NCI-H1436 treated with DMSO at 0.1 percent for 48 hours (cell line): Measurements from ENCODE around the gene STT3B.

Experiments
- DNase-seq: peaks from one replicate; lab custom pipeline; 2025; lab: John Stamatoyannopoulos, UW

The STT3B gene

DNA sequence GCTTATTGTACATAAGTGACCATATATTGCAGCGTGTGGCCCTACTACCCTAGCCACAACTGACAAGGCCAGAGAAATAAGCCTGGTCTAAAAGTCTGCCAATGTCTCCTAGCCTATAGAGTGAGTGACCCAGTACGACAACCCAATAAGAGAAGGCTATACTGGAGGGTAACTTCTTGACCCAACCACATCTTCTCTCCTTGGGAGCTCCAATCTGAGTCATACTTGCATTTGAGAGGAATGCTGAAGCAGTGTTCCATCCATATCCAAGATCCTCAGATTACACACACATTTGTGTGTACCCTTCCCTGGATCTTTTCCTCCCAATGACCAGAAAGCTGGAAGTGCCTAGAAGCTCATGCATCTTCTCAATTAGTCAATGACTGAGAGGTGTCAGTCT lies 11.3 kb upstream of the STT3B start:
- no peak for DNase-seq

DNA sequence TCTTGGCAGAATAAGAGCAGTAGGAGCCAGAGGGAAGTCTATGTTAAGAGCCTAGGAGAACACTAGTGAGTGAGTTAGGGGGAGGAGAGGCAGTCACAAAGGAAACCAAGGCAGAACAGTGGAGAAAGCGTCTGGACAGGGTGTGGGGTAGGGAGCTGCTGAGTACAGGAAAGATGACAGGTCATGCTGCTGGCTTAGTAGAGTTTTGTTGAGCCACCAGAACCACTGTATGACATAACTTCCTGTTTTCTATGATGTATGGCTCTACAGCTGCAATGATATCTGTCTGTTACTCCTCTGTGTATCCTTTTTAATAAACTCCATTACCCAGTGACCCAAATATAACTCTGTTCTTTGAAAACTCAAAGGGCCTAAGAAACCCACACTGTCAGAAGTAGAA lies 10.6 kb upstream of the STT3B start:
- DNase-seq, result no peak

DNA sequence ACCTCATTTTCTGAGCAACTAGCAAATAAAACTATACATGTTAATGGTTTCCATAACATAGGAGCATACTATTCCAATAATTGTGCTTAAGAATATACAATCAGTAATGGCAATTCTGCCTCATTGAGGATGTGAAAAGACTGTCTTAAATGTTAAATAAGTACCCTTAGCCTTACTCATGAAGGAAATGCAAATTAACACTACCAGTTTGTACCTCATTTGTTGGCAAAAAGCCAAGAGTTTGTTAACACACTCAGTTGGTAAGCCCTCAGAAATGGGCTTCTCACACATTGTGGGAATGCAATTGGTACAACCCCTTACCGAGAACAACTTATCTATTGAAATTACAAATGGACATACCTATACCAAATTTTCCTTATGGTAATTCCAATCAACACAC lies 9.2 kb upstream of the STT3B start:
- DNase-seq, result no peak

DNA sequence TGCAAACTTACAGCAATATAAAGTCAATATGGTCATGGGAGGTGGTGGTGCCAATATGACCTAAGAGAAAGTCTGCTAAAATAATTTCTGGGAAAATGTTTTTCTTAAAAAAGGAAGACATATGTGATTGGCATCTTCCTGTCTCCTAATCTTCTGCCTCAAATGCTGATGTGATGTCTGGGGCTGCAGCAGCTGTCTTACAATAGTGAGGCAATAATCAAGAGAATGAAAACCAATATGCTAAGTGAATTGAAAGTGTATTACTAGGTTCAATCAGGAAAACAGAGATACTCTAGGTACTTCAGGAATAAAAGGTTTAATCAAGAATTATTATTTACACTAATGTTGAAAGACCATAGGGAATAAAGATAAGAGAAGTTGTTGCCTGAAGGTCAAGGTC lies 7.2 kb upstream of the STT3B start:
- no peak for DNase-seq

DNA sequence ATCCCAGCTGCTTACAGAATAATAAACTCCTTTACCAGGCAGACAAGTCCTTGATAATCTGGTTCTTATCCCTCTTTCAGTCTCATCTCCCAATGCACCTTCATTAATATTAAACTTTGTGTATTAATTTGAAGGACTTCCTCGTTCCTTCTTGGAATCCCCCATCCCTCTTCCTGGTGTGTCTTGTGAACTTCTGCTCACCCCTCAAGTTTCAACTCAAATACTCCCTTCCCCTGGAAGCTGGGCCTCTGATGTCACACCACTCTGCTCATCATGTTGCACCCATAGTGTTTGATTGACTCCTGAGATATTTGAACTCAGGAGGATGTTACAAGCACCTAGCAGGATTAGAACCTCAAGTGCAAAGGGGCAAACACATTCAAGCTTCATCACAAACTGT lies 3.3 kb upstream of the STT3B start:
- DNase-seq, result no peak

DNA sequence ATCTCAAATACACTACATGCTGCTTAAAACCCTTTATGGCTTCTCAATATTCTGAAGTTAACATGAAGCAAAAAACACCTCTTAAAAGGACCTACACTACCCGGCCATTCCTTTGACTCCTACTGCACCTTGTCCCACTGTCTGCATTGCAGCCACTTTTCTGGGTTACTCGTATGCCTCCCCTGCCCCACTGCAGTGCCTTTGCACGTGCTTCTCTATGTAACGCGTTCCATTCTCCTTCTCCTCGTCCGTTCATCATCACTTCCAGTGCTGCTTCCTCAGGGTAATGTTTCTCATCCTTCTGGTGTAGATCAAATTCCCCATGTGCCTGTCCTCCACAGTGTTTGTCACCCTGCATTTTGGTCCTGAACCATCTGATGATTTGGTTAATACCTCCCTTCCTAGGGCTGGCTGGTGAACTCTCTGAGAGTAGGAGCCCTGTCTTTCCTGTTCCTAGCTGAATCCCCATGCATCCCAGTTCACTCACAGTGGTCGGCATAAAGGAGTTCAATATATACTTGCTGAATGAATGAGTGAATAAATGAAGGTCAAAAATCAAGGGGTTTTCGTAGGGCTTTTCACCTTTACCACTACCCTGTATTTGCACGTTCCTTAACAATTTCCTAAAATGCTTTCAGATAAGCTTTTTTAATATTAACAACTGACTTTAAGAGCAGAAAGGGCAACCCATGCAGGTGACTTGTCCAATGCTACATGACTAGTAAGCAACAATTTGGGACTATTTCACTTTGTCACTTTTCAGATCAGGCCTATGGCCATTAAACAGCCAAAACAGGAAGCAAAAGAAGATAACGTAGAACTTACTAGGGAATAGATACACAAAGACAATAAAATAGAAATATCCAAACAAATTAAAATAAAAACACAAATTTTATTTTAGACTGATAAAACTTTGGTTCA lies 2.4 kb upstream of the STT3B start:
- no peak for DNase-seq

DNA sequence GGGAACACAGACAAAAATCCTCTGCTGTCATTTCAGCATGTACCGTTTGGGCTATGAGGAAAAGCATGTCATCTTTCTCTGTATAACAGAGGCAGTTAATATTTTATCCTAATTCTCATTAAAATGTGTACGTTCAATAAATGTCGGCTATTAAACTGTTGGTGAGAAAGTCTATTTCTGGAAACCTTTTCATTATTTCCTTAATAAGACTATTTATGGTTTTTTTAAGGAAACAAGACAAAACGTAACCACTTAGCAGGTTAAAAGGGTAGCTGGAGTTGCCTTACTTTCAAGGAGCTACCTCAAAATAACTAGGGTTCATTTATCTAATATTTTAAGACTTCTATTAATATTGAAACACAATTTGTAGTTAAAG lies 1.8 kb upstream of the STT3B start:
- DNase-seq, result no peak

DNA sequence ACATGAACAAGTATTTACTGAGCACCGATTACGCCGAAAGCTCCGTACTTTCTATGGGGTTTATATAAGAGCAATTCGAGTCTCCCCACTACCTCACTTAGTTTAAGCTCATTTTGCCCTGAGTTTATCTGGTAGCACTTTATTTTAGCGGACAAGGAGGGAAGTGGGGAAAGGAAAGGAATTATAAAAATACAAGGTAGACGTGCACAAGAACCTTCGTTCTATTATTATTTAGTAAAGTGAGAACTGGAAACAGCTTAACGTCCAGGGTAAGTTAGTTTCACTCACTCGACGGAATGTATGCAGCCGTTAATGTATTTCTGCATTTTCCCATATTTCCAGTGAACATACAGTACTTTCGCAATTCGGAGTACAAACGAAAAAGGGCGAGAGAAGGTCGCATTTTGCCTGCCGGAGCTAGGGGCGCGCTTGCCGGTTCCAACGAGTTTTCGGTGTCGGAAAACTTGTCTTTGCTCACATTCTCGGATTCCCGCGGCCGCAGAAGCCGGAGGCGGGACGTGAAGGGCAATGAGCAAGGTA lies 1.2 kb upstream of the STT3B start:
- no peak for DNase-seq

DNA sequence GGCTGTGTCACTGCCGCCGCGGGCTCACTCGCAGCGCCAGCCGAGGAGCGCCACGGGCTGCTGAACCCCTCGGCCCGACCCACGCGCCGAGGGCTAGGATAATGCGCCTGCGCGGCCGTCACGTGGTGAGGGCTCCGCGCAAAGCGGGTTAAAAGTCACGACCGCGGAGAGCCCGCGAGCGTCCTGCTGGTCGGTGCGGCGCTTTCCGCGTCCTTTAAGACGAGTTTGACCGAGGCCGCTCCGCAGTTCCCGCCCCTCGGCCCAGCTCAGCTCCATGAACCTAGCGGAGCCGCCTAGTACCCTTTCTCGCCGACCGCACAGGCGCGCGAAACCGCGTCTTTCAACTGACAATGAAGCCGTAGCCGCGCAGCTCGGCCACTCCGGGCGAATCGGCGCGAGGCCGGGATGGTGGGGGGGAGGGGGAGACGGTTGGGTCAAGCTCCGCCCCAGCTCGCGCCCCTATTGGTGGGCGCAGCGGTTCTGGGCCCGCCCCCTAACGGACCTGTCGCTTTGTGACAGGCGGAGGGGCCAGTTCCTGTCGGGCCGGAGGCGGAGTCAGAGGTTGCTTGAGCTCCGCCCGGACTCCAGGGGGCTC lies 636 bp upstream of the STT3B start:
- DNase-seq, result peak; percentile 65

DNA sequence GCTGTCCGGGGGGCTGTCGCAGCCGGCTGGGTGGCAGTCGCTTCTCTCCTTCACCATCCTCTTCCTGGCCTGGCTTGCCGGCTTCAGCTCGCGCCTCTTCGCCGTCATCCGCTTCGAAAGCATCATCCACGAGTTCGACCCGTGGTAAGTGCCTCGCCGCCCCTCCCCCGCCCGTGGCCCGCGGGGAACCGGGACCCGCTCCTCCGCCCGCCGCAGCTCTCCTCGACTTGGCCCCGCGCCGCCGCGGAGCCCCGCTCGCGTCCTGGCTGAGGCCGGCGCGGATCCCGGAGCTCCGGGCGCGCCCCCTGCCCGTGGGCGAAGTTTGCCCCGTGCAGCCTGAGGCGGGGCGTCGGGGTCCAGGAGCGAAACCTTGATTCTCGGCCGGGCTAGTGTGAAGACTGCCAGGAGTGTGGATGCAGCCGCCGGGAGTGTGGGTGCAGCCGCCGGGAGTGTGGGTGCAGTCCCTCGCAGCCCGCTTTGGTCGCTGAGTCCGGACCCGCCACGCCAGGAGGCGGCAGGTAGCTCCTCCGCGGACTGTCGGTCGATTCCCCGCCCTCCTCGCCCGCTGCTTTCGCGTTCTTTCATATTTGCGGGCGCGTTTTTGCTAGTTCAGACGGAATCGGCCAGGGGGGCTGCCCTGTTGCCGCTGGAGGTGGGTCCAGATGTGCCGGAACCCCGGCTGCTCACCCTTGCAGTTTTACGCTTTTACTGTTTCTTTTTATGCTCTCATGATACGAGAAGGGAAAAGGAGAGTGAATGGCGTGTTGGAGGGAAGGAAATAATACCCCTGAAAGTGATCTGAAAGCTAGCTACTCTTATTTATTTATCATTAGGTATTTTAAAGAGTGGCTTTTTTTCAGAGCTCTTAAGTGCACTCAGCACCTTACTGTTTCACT lies 692 bp downstream of the STT3B start:
- DNase-seq, result no peak

DNA sequence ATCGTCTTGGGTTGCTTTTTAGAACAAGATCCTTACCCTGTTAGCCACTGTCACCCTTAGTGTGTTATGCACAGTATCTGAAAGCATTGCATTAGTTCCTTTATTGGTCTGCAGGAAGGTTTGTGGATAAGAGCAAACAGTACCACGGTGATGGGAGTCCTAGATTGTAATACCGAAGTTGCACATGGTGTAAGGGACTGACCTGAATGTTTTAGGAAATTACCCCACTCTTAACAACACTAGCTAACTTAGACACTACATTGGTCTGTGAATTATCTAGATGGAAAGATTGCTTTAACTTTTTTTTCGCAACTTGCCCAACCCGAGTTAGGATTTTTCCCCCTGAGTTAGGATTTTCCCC lies 1.3 kb downstream of the STT3B start:
- no peak for DNase-seq

DNA sequence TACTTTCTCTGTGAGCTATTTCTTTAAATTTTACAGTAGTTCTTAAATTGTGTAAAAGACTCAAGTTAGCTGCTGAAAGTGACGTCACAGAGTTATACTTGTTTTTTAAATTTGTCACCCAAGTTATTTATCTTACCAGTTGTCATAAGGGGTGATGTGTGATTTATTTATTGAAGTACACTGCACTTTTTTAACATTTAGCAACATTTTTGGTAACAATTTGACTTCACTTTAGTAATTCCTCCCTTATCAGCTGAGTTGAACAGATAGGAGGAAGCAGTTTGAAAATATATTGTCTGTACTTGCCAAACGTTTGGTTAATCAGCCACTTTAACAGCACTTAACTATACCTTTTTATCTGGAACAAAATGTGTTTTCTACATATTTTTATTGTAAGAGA lies 3.8 kb downstream of the STT3B start:
- no peak for DNase-seq

DNA sequence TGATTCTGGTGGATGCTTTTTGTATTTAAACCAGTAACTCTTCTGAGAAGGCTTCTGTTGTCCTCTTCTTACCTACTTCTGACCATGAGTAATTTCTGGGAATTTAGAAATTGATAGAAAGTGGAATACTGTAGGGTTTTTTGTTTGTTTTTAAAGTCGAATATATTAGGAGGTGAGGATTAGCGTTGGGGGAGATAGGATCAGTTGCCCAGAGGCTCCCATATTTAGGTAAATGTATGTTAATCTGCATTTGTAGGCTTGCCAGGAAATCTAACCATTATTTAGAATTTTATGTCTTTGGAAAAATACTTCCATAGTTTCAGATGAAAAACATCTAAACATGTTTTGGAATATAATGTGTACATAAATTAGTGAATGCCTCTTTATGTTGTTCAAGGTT lies 6.1 kb downstream of the STT3B start:
- DNase-seq, result no peak

DNA sequence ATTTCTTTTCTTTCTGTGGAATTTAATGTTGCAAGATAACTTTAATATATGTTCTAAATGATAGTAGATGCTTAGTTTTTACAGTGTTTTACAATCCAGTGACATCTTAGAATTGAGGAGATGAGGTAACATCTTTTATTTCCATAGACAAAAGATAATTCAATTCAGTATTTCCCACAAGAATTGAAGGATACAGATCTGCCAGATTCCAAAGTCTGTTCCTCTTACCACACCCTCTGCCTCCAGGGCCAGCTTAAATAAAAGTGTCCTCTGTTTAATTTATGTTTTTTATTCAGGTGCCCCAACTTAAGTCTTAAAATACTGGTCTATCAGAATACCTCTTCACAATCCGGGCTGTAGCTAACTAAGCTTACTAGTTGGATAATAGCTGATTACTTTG lies 6.5 kb downstream of the STT3B start:
- no peak for DNase-seq

DNA sequence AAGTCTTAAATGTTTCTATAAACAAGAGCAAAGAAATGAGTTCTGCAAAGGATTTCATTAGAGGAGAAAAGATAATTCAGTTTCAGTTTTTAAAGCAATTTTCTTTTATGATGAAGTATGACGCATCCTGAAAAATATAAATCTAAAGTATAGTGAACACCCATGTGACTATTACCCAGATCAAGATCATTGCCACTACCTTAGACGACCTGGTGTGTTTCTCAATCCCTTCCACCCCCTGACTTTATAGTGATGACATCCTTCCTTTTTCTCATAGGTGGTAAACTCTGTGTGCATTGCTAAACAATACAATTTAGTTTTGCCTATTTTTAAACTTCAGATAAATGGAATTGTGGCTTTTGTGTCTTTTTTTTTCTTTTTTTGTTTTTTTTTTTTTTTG lies 8.4 kb downstream of the STT3B start:
- no peak for DNase-seq

DNA sequence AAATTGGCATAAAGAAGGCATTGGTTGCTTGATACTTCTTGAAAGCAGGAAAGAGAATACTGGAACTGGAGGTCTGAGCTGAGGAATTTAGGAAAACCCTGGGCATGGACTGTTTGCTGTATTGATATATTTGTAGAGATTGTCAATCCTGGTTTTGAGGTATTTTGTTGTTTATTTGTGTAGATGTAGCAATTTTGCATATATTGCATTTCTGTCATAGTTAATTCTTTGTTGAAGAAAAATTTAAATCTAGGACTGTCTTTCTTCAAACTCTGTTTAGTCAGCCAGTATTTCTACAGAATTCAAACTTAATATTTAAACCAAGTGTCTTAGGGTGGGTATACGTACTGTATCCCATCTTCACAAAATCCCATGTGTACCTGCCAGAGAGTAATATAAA lies 9.5 kb downstream of the STT3B start:
- no peak for DNase-seq

DNA sequence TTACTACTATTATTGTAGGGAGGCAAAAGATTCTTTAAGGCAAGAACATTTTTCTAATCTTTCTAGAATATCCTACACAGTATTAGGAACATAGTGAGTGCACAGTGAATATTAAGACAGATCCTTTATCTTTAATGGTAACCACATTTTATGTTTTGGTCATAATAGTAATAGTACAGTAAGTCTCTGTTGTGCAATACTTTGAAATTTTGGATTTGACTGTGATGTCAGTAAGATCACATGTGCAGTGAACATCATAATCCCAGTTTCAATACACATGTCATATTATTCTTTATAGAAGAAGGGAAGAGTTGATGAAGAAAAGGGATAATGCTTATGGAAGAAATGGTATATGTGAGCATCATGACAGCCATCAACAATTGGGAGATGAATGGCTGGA lies 10.7 kb downstream of the STT3B start:
- no peak for DNase-seq

DNA sequence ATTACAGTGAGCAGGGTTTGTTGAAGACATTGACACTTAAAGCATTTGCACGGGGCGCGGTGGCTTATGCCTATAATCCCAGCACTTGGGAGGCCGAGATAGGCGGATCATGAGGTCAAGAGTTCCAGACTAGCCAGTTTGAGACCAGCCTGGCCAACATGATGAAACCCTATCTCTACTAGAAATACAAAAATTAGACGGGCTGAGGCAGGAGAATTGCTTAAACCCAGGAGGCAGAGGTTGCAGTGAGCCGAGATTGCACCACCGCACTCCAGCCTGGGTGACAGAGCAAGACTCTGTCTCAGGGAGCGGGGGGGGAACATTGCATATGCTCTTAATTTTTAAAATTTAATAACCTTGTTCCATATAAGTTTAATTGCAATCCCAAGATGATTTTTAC lies 11.9 kb downstream of the STT3B start:
- no peak for DNase-seq

DNA sequence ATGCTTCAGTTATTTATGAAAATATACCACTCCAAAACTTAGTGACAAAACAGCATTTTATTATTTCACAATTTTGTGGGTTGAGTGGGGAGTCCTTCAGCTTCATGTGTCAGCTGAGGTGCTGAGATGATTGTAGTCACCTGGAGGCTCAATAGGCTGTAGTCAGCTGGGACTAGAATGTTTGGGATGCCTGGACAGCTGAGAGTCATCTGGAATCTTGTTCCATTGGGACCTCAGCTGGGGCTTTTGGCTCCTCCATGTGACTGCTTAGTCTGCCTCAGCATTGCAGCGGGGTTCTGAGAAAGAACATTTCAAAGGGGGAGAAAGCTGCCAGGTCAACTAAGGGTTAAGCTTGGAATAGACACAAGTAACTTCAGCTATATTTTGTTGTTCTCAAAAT lies 13.4 kb downstream of the STT3B start:
- no peak for DNase-seq

DNA sequence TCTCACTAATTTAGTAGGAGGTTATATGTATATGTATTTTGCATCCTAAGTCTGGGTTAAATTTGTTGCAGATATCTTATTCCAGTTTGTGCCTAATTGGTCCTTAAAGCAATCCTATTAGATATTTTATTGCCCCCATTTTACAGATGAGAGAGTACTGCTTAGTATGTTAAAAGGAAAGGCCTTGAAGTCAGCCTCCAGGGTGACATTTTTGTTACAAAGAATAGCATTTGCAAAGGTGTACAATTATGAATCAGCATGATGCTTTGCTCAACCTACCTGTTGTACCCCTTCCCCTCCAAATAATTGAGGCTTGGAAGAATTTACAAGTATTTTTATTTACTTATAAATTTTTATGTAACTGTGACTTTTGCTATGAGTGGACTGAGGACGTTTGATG lies 14.0 kb downstream of the STT3B start:
- DNase-seq, result no peak

DNA sequence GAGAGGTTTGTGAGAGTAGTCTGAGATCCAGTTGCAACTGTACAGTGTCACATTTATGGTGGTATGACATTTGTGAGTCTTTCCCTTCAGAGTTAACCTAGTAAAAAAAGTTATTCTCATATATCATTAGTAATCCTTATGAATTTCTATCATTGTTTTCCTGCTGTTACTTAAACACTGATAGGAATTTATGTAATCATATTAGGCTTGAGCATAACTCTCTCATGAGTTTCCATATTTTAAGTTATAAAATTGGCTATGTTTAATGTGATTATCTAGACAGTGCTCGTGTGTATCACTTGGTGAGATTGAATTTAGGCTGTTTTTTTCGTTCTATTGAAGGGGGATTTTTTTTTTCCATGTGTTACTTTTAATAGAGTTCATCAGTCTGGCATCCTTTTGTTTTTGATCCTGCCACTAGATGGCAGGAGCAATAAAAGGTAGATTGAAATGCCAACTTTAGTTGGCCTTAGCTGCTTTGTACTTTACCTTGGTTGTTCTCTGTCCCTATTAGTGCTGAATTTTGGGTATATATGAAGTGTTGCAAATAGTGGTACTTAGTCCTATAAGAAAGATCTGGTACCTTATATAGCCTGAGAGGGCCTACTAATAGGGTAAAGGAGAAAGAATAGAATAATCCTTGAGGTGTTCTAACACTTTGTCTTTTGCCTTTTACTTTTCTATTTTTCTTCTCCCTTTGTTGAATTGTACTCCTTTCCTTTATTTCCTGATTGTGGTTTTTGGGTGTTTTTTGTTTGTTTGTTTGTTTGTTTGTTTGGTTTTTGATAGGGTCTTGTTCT lies 17.9 kb downstream of the STT3B start:
- no peak for DNase-seq

DNA sequence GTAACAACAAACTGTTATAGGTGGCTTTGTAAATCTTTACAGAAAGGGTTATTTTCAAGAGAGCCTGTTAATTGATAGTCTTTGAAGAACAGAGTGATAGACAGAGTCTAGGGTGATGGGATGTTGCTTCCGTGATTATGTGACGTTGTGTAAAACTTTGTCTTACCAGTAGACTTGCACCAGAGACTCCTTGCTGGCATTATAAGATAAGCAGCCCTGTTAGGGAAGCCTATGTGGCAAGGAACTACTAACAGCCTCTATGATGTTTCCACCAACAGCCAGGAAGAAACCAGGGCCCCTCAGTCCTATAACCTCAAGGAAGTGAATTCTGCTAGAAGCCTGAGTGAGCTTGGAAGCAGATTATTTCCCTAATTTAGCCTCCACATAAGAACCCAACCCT lies 18.9 kb downstream of the STT3B start:
- DNase-seq, result no peak
